Suprapubic skin (tissue), 3 donors: ENCODE data around the gene ZNF439.

Experiments used
- CTCF ChIP-seq, 2 donors: fragments of 200-600 bp in 1 of 2; fragments of 450-650 bp in 1 of 2; sonication (generic) in 1 of 2; IDR thresholded peaks; one replicate each; pipeline ENCODE4 v1.5.1; 2016 to 2019; ENCODE audit warnings: antibody characterized with exemption in 2 of 2, mild to moderate bottlenecking in 1 of 2, moderate library complexity in 1 of 2
- POLR2A ChIP-seq, 2 donors: fragments of 450-650 bp; IDR thresholded peaks; one replicate each; pipeline ENCODE4 v1.6.1; 2017; ENCODE audit warnings: antibody characterized with exemption in 2 of 2, mild to moderate bottlenecking in 2 of 2, moderate library complexity in 2 of 2

GRCh38 chr19:11848594-11849469 is at the start of gene ZNF439:
- TF ChIP-seq POLR2A (IDR thresholded peaks at IDR 0.05) (no peak), CTCF (IDR thresholded peaks at IDR 0.05) (no peak)
